ENCODE measurements around the gene SLC13A4.
"Not testable (repeated sequence)": the region's sequence is repeated elsewhere in the genome, so short reads cannot be mapped to it uniquely, and the experiment has no call there.

SLC13A4 gene

GRCh38 chr7:135747366-135747765 is 19.4 kb upstream of the SLC13A4 start:
- DNase-seq, result no peak

- no peak for DNase-seq
Measured at GRCh38 chr7:135745703-135746312, 17.8 kb upstream of the SLC13A4 start.

- DNase-seq, result no peak
Measured at GRCh38 chr7:135744938-135745702, 17.1 kb upstream of the SLC13A4 start.

DNA sequence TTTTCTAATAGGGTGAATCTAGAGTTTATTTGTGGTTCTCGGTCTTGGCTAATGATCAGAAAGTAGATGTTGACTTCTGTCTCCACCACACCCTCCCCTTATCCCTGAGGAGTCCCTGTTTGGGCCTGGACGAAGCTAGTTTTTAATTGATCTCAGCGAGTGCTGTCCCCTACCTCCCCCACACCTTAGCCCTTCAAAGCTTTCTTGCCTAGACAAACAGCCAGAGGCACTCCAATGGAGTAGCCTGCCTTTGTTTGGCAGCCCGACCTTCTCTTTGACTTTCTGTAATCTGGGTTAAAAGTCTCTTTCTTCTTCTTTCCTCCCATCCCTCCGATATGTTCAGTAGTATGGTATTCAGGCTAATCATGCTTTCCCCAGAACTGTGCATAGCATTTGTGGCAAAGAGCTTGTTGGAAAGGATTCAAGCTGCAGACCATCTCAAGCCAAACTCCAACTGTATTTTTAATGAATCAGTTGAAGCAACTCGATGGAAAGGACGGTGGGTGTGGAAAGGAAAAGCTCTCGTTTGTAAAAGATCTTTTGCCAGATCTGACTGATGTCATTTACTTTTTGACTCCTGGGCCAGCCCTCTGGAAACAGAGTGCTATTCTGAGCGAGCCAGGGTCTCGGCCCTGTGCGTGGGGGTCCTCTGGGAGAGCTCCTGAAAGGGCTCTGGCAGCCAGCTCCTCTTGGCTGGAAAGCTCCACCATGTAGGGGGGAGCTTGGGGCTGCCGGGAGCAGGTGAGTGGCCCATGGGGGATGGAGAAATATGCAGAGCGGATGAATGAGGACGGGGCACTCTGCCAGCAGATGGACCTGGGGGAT is 16.1 kb upstream of the SLC13A4 start:
- no peak for DNase-seq

- DNase-seq, result no peak
Measured at GRCh38 chr7:135742371-135742770, 14.4 kb upstream of the SLC13A4 start.

DNA sequence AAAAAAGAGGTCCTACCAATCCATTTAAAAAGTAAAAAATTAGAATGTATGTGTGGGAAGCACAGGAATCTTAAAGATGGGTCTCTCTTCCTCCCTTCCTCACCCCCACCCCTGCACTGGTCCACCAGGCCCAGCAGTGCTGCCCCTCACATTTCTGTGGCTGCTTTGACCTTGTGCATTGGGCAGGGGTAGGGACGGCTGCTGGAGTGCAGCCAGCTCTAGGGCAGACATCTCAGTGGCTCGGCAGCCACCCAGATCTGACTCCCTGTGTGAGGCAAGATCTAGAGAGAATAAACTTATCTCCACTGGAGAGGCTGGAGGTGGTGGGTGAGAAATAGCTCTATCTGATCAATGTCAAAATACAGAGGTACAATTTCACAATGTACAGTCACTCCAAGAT is 13.9 kb upstream of the SLC13A4 start:
- no peak for DNase-seq

DNA sequence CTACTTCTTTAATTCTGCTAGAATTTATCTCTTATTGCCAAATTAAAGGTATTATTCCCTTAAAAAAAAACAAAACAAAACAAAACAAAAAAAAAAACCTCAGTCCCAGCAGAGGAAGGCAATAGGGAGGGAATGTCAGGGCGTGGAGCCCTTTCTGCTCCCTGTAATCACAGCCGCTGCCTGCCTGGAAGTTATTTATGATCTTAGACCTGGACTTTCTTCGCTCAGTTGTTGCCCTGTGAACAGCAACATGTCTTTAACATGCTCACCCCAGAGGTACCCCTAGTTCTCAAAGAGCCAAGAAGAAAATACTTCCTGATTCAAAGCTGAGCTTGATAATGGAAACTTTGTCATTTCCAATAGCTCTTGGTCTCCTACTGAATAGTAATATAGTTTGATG is 12.9 kb upstream of the SLC13A4 start:
- no peak for DNase-seq

DNA sequence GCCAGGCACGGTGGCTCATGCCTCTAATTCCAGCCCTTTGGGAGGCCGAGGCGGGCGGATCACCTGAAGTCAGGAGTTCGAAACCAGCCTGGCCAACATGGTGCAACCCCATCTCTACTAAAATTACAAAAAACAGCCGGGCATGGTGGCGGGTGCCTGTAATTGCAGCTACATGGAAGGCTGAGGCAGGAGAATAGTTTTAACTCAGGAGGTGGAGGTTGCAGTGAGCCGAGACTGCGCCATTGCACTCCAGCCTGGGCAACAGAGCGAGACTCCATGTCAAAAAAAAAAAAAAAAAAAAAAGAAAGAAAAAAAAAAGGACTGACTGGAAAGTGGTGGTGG is 9.3 kb upstream of the SLC13A4 start:
- DNase-seq, result not testable (repeated sequence)

GRCh38 chr7:135736586-135737305 is 8.8 kb upstream of the SLC13A4 start:
- no peak for DNase-seq

DNA sequence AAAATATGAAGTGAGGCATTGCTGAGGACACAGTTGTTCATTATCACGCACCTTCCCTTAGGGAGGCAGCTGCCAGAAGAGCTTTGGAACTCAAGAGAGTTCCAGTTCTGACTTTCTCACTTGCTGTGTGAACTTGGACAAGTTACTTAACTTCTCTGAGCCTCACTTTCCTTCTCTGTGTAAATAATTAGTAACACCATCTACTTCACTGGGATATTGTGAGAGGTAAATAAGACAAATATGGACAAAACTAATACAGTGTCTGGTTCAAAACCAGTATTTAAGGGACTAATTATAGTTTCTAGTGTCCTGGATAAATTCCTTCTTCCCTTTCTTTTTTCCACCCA is 6.3 kb upstream of the SLC13A4 start:
- DNase-seq, result no peak

GRCh38 chr7:135733603-135734342 is 5.8 kb upstream of the SLC13A4 start:
- no peak for DNase-seq

GRCh38 chr7:135731131-135731530 is 3.1 kb upstream of the SLC13A4 start:
- no peak for DNase-seq

DNA sequence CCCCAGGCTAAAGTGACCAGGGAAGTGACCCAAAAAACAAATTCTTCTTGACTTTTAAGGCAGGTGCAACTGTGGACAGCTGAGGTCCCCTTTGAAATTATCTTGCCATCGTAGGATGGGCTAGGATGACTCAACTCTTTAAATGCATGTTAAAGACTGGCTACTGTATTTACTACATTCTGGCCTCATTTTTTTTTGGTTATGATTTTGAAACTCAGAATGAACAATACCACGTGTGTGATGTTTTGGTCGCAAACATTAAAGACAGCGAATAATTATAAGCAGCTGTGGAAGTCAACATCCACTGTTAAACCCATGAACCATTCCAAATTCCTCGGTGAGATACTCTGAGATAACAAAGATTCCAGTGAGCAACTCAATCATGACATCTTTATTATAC is 1.2 kb upstream of the SLC13A4 start:
- no peak for DNase-seq

DNA sequence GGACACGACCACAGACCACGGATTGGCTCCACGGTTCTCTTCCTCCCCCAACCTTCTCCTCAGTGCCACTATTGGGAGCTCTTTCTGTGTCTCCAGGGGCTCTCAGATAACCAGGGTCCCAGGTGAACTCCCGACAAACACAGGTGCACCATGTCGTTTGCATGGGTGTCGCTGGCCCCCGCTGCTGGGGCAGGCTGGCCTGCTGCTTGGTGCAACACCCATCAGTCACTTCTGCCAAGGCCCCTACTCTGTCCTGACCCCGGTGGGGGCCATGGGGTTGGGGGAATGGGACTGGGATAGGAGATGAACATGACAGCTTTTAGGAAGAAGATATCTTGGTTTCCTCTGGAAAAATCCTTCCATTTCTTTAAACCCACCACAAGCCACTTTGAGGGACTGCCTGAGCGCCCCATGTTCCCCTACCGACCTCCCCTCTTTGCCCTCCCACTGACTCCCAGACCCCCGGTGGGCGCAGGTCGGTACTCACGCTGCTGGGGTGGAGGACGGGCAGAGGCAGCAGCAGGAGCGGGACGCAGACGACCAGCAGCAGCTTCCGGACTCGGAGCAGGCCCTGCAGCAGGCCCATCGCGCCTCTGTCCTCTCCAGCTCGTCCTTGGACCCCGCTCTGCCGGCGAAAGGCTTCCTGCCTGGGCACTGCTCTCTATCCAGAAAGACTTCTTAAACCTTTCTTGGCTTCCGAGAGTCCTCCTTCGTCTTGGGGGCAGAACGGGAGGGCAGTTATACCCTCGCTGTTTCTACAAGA is 894 bp downstream of the SLC13A4 start:
- DNase-seq, result no peak

- no peak for DNase-seq
Measured at GRCh38 chr7:135726276-135726788, 1.7 kb downstream of the SLC13A4 start.

GRCh38 chr7:135723411-135723810 is 4.6 kb downstream of the SLC13A4 start:
- no peak for DNase-seq

GRCh38 chr7:135721198-135721820 is 6.7 kb downstream of the SLC13A4 start:
- no peak for DNase-seq

- DNase-seq, result no peak
Measured at GRCh38 chr7:135719688-135720087, 8.3 kb downstream of the SLC13A4 start.

DNA sequence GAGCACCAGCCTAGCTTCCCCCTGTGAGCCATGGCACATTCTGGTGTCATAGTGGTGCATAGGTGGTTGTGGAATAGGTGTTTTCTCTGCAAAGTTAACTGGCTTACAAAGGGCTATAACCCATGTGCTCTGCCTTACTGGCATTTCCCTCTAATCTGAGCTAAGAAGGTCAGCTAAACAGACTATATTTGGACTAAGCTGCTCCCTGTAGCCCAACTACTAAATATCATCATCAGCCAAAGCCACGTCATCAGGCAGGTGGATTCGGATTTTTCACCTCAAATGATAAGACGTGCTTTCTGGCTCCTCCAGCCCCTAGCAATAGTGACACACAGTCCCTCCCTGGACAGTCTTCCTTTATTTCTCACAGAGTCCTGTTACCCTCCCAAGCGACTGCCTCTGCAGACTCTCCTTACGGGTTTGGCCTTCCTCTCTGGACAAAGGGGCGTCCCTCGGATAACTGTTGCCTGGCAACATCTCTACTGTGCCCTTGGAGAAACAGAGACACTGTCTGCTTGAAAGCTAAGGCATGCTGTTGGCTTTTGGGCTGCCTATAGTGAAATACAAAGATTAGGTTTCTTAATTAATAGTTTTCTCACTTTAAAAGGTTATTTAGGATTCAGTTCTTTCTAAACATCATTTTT is 9.1 kb downstream of the SLC13A4 start:
- no peak for DNase-seq

DNA sequence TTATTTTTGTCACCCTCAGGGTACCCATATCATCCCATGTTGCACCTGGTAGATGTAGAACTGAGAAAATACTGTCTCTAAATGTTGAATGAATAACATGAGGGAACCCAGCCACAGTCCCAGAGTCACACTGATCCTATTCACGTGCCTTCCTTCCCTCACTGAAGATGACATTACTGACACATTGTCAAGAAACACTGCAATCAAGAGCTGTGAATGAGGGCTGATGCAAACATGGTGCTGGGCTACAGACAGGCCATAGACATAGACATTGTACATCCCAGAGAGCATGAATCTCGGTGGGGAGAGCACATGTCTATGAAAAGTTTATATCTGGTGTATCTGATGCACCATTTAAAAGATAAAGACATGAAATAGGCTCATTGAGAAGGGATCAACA is 9.8 kb downstream of the SLC13A4 start:
- no peak for DNase-seq

GRCh38 chr7:135717693-135718092 is 10.3 kb downstream of the SLC13A4 start:
- DNase-seq, result no peak
